ENCODE results near the gene ADGRL2. TPM values are rescaled to one million over a fixed set of nuclear protein-coding genes. Genes with fewer than 3 reads are reported as not detected.

Gene ADGRL2
- total and polyA plus RNA-seq, 9 of the 15 experiments (the other 6 are each of a cell fraction or from before 2014, with no cell fraction given), result 0.03 to 0.15 (median 0.13) TPM; not detected in 6

GRCh38 chr1:82034812-82035211, 234.1 kb downstream of the ADGRL2 start:
- CTCF ChIA-PET (ENCODE audit: low intra/inter-chr PET ratio), result no interaction called here
- POLR2A ChIA-PET, result no interaction called here
- BruUV-seq (replicated peaks), result no TSS peak

More at GRCh38 chr1:82034812-82035211, 234.1 kb downstream of the ADGRL2 start:
- Histone ChIP-seq H3K4me1 (replicated peaks in 1 of 2; ENCODE audit: control insufficient read depth in 2 of 2, insufficient read depth in 2 of 2, low read length in 2 of 2) (no peaks in the 10 kb centered on the region), H3K9me1 (ENCODE audit: control insufficient read depth, insufficient read depth, low read length) (no peaks in the 10 kb centered on the region), H3K4me3 (no peak overlapping the region), H3K79me2 (ENCODE audit: control insufficient read depth, insufficient read depth, low read length) (no peaks in the 10 kb centered on the region), H3K9ac (ENCODE audit: insufficient read depth in 1 of 2, low read depth in 2 of 2, low read length in 2 of 2) (no peak overlapping the region), H4K20me1 (replicated peaks; ENCODE audit: control insufficient read depth, insufficient read depth, low read length) (no peaks in the 10 kb centered on the region), H3K4me2 (ENCODE audit: insufficient read depth, low read length) (no peak overlapping the region), H3K9me3 (replicated peaks; ENCODE audit: control insufficient read depth, insufficient read depth, low read depth, low read length) (no peaks in the 10 kb centered on the region), H3K36me3 (ENCODE audit: control insufficient read depth, insufficient read depth, low read length) (no peaks in the 10 kb centered on the region), H2AFZ (ENCODE audit: low read depth, low read length) (no peak overlapping the region), H3K27me3 (ENCODE audit: control insufficient read depth in 2 of 2, insufficient read depth in 2 of 2, low read length in 2 of 2) (no peaks in the 10 kb centered on the region), H3K27ac (ENCODE audit: extremely low read depth, low read depth, low read length) (no peak overlapping the region)
- intact Hi-C loops (cut with micrococcal nuclease) (no loop called here), in situ Hi-C loops (cut with MboI) (no loop called here)
- ATAC-seq (no peak), FAIRE-seq (no peak), DNase-seq (ENCODE audit: extremely low read depth in 1 of 4, low spot score in 3 of 4) (no peak)
- peak; percentile 59; the same call in 1 of the 2 replicates for TF ChIP-seq MAFK (IDR thresholded peaks at IDR 0.05; ENCODE audit: low read length)
- peak; percentile 50 for TF ChIP-seq ZNF316 (IDR thresholded peaks at IDR 0.05)
- TF ChIP-seq C11orf30 (IDR thresholded peaks at IDR 0.05; ENCODE audit: low read depth), result peak; percentile 47; the same call in 1 of the 2 replicates
- TF ChIP-seq NFATC3 (IDR thresholded peaks at IDR 0.05), result no peak
- TF ChIP-seq ZNF764 (CRISPR knock-in tag; IDR thresholded peaks at IDR 0.05; ENCODE audit: low read depth), result no peak
- TF ChIP-seq FOXO4 (CRISPR knock-in tag; IDR thresholded peaks at IDR 0.05), result no peak
- TF ChIP-seq MYC (IDR thresholded peaks at IDR 0.05; ENCODE audit: low read depth, low read length), result no peak
- no peak for TF ChIP-seq MYC (CRISPR knock-in tag; IDR thresholded peaks at IDR 0.05; ENCODE audit: borderline replicate concordance, low read depth)
- TF ChIP-seq NBN (IDR thresholded peaks at IDR 0.05; ENCODE audit: low read depth), result no peak
- no peak for TF ChIP-seq AFF4 (CRISPR knock-in tag; IDR thresholded peaks at IDR 0.05)
- TF ChIP-seq TAF9B (IDR thresholded peaks at IDR 0.05; ENCODE audit: partially characterized antibody), result no peak
- no peak for TF ChIP-seq KLF16 (IDR thresholded peaks at IDR 0.05)
- no peak for TF ChIP-seq ZNF239 (CRISPR knock-in tag; IDR thresholded peaks at IDR 0.05)
- no peak for TF ChIP-seq ZMIZ1 (IDR thresholded peaks at IDR 0.05; ENCODE audit: low read depth in 2 of 2, low read length in 2 of 2)
- TF ChIP-seq HNRNPLL (IDR thresholded peaks at IDR 0.05; ENCODE audit: low read depth, low read length, poor library complexity, severe bottlenecking), result no peak
- TF ChIP-seq MAFG (tag; conservative IDR thresholded peaks at IDR 0.05), result peak; percentile 60; the same call in 1 of the 2 replicates
- 2% methylated on average over 3 of the region's 3 CpGs for WGBS (ENCODE audit: insufficient coverage, low coverage, missing lambda C conversion rate)
